Inflammatory macrophage treated with lipopolysaccharide for 4 hours (primary cell): ENCODE results near the gene HNRNPH2.

Experiments used
- DNase-seq: peaks from one replicate; pipeline ENCODE4 v3.0.0-alpha.2; 2020

Gene HNRNPH2

DNA sequence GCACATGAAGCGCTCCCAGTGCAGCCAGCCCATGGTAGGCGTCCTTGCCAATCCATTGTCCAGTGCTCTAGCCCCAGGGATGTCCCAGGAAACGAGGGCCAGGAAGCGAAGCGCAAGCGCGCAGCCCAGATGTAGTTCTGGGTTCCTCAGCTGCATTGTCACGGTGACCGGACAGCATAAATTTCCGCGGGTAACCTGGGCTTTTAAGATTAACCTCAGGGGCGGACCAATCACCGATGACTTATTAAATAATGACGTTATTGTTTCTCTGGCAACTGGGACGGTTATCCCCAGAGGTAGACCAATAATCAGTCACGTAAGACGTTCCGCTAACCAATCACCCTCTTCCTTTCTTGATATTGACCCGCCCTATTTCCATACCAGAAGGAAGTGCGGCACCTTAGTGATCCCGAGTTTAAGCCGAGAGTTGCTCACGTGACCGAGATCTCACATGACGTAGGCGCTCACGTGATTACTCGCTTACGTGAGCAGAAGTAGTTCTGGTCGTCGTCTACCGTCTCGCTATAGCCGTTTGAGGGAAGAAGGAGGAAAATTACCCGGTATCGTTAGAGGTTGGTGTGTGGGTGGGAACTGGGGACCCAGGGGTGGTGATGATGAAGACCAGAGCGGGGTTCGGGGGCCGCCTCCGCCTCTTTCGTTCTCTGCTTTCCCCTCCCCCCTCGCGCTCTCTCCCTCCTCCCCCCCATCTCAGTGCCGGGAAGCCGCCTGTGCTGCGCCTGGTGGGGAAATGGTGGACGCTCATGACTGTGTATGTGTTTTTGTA lies at the start of gene HNRNPH2, which contains the start of gene GLA:
Gene HNRNPH2, plus strand, starts transcription at position 475 of the 784 bp plus-strand sequence. CDS start 3,767 bp downstream, outside the sequence.
Gene GLA, minus strand, starts transcription at position 178 of the 784 bp plus-strand sequence. Its CDS starts 22 bp downstream, at position 156.
- DNase-seq, result peak; percentile 96

- no peak for DNase-seq
Measured at GRCh38 chrX:101359966-101360365, 48.1 kb upstream of the HNRNPH2 start.

DNA sequence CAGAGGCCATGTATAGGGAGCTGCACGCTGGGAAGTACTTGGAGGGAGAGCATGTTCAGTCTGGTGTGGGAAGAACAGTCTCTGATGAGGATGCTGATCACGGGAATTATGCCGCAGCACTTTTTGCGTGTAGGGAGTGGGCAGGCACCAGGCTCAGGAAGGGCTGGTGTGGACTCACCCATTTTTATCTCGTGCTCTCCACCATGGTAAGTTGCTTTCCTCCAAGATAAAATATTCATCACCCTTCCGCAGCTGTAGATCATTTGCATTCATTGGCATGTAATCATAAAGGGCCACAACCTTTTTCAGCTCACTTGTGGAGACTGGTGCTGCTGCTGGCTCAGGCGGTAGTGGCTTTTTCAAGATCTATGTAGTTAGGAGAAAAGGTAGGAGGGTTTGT lies 47.6 kb upstream of the HNRNPH2 start:
- no peak for DNase-seq

DNA sequence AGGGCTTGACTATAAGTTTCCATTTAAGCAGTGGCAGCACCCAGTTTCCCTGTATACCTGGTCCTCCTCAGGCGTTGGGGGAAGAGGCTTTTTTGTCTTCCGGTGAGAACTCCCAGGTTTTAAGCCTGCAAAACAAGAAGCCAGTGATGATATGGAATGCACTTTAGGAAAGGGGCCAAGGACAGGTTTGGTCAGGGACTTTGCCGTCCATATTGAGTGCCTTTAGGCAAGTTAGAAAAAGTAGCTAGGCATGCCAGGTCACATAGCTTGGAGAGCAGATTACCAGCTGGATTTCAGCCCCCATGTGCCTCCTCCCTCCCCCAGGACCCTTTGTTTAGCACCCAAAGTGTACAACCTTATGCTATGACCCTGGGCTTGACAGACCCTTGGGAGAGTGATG lies 45.9 kb upstream of the HNRNPH2 start:
- DNase-seq, result no peak

DNA sequence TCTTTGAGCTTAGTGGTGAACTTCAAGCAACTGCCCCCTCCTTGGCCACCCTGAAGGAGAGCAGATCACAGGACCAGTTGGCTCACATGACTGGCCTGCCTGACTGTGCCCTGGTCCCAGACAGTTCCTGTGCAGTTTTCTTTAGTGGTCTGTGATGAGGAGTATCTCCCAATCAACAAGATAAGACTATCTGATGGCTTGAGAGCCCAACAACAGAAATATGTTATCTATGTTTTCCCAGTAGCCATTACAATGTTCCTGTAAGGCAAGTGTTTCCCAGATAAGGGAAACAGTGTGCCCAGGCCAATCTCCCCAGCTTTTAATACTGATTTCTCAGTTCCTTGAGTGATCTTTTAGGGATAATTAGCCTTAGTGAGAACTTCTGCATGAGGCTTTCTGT lies 45.3 kb upstream of the HNRNPH2 start:
- no peak for DNase-seq

DNA sequence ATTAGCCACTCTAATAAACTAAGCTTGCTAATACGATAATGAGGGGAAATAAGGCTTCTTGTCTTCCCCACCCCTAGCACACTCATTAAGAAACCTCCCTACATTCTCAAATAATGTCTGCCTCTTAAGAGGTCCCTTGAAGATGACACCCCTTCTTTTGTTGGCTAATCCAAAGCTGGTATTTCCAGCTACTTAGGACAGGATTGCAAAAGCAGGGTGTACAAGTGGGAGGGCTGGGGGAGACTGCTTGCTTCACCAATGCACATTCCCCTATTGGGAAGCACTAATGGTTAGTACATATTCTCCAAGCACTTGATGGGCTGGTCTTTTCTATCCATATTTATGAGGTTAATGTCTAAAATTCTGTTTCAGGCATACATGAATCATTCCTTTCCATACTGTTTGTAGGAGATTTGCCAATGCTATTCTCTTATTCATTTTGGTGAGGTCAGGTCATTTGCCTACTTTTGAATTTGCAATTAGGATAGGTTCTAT lies 42.7 kb upstream of the HNRNPH2 start:
- no peak for DNase-seq

GRCh38 chrX:101368800-101369199 lies 39.2 kb upstream of the HNRNPH2 start:
- DNase-seq, result no peak

- DNase-seq, result no peak
Measured at GRCh38 chrX:101369687-101370086, 38.3 kb upstream of the HNRNPH2 start.

DNA sequence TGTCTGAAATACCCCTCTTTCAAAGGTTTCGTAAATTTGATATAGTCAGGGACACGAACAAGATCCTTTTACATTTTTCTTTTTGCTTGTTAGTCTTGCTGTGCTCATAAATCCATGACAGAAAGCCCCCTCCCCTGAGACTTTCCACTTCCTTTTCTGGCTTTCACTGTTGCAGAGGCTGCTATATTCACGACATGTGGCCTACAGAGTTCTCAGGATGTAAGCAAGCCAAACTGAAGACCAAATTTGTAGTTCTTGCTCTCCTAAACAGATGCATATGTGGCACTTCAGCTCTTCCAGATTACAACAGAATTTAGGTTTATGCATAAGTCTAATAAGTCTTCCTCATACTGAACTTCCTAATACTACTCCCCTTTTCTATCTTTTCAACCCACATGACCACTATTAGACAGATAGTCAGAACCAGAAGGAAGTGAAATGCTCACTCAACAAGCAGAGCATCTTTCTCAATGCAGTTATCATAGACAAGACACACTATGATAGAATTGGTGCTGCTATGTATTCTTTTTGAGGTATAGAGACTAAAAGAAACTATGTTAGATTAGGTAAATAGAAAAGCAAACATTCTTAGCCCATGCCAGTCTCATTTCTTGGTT lies 37.0 kb upstream of the HNRNPH2 start:
- DNase-seq, result peak; percentile 33

DNA sequence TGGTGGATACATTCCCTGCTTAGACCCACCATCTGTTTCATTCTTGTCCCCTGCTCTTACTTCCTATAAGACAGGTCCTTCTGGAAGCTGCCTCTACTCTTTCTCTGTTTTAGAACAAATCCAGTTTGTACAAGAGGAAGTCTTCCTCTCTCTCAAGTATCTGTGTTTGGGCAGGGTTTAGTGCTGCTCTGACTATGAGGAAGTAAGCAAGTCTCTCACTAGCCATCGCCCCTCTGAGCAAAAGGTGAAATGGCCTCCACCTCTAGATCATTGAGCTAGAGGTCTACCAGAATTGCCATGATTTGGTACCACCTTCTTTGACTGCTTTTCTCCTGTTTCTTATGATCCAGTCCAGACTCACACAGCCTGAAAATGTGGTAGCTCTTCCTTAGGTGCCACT lies 30.5 kb upstream of the HNRNPH2 start:
- no peak for DNase-seq

DNA sequence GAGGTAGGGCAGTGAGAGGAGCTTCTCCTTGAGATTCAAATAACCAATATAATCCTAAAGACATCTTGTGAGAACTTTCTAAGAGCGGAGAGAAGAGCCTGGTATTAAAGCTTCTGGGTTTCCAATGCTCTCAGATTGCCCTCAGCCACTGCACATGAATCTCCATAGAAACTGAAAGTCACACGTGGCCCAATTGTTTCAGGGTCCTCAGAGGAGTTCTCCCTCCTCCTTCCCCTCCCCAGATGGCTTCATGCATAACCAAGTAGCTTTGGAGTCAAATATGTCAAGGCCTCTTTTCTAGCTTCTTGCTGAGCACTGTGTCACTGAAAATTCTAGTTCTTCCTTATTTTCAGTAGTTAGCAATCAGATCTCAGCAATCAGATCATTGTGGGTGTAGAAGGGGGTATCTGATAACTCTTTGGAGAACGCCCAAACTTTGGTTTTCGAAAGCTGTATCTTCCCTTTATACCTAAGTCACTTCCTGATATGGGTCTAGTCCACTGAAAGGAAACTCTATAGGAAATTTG lies 24.3 kb upstream of the HNRNPH2 start:
- peak; percentile 19 for DNase-seq

- no peak for DNase-seq
Measured at GRCh38 chrX:101385026-101385684, 22.9 kb upstream of the HNRNPH2 start.

DNA sequence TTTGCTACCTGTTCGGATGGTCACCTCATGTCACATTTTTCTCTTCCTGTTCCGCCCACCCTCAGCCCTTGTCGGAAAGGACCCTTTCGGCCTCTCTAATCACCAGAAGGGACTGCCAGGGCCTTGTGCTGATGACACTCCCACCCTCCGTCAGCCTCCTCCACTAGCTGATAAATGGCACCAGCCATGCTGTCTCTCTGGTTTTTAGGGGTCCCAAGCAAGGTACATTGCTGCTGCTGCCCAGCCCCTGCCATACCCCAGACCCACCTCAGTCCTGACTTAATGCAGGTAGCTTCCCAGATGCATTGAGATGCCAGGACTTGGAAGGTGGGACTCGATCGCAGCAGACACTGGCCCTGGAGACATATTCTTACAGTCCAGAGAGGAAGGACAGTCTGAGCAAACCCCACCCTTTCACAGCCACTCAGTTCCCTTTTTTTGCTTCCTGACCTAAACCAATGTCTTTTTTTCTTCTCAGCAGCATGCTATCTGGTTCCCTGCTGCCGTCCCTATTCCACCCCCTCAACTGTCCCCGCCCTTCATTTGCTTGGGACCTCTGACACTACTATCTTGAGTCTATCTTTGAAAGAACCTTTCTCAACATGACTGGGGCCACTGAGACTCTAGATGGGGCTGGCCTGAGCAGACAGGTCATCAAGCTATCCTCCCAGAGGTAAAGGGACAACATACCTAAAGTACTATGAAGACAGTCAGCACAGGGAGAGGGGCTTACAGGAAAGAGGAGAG lies 22.1 kb upstream of the HNRNPH2 start, which contains the start of gene BTK:
Gene BTK, minus strand, starts transcription at position 397 of the 747 bp plus-strand sequence. CDS start 10,907 bp downstream, outside the sequence.
- peak; percentile 79 for DNase-seq

DNA sequence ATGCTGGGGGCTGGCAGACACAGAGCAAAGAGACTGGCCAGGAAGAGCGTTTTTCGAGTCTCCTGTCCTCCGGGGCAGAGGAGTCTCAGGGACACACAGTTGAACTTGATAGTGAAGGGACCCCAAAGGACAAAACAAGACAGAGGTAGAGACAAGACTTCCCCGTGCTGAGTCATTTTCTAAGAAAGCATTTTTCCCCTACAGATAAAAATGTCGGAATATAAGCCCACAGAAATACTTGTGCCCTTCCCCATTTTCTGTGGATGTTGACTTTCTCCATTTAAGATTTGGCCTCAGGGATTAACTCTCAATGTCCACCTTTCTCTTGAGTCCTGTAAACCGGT lies 21.5 kb upstream of the HNRNPH2 start:
- DNase-seq, result no peak

GRCh38 chrX:101388604-101389003 lies 19.4 kb upstream of the HNRNPH2 start:
- no peak for DNase-seq

DNA sequence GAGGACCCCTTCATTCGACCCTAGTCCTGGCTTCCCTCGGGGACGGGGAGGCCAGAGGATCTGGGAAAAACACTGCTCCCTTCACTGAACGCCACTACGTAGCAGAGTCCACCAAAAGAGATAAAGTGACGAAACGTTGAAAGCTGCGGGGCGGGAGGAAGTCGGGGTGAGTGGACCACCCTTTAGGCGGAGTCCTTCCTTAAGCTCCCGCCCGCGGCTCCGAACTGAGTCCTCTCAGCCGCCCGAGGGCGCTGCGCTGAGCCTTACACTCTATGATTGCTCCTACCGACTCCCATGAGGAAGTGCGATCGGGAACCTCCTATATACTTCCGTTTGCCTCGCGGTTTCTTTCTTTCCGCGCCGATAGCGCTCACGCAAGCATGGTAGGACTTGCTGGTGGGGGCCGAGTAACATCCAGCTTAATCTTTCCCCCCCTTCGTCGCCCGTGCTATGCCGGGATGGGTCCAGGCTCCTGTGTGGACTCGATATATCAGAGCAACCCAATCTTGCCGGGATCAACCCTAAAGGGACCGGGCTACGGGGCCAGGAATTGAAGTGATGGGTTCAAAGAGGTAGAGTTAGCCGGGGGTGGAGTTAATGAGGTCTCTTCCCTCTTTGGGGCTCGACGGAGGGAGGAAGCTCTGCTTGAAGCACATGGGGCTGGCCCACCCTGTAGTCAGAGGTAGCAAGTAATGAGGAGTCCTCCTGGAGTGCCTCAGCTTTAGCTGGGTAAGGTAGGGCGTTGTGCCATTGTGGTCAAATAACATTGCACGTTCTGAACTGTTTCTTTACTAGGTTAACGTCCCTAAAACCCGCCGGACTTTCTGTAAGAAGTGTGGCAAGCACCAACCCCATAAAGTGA lies 17.1 kb upstream of the HNRNPH2 start, which contains the start of gene RPL36A:
Gene RPL36A, plus strand, starts transcription at position 348 of the 862 bp plus-strand sequence. Its CDS starts 33 bp downstream, at position 381.
- peak; percentile 89 for DNase-seq

- DNase-seq, result no peak
Measured at GRCh38 chrX:101391831-101392230, 16.2 kb upstream of the HNRNPH2 start.

DNA sequence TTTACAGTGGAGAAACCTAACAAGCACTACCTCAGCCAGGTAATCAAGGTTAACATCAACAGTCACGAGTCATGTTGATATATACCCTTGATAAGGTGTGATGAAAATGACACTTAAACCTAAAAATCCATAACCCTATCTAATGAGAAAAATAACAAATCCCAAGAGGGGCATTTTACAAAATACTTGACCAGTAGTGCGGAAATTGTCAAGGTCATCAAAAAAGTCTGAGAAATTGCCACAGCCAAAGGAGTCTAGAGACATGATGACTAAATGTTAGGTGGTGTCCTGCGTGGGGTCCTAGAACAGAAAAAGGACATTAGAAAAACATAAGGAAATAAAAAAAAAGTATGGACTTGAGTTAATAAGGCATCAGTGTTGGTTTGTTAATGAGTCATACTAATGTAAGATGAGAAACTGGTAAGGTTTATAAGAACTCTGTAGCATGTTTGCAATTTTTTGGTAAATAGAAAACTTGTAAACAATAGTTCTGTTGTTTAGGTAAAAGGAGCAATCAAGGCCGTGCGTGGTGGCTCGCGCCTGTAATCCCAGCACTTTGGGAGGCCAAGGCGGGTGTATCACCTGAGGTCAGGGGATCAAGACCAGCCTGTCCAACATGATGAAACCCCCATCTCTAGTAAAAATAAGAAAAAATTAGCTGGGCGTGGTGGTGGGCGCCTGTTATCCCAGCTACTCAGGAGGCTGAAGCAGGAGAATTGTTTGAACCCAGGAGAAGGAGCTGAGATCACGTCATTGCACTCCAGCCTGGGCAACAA lies 14.3 kb upstream of the HNRNPH2 start:
- no peak for DNase-seq

DNA sequence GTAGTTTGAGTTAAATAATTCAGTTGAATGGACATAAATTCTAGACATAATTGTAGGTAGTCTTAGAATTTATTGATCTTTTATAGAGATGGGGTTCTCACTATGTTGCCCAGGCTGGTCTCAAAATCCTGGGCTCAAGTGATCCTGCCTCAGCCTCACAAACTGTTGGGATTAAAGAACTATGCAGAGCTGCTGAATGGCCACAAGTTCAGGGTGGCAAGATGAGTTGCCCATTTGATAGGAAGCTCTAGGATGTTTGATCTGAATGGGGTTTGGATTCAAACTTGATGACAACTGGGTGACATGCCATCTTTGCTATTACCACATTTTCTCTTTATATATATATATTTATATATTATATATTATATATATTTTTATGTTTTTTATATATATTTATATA lies 13.7 kb upstream of the HNRNPH2 start:
- DNase-seq, result no peak

DNA sequence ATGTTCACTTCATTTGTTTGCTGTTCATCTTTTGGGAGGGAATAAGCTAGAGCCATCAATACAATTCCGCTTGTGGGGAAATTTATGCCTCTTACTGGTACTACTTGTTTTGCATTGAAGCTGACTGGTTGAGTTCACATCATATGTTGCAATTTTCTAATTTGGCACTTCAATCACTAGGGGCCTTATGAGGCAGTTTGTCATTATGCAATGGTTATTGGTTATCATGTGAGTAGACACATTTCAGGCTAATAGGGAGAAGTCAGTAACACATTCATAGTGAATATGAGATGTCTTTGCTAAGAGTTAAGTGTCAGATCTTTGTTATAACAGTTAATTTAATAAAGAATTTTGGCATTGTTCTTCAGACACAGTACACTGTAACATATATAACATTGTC lies 12.2 kb upstream of the HNRNPH2 start:
- DNase-seq, result peak; percentile 77

GRCh38 chrX:101397779-101398178 lies 10.2 kb upstream of the HNRNPH2 start:
- DNase-seq, result no peak
